Measurements from ENCODE around the gene HOXD10. TPM values are rescaled to one million over a fixed set of nuclear protein-coding genes. Genes with fewer than 3 reads are reported as not detected.
A peak's percentile ranks its signal among the peaks of the same experiment; 100 is the strongest.

The HOXD10 gene
- total RNA-seq, 2 donors from 2014 or later: not detected

GRCh38 chr2:176081837-176082524 is 34.6 kb upstream of the HOXD10 start:
- peaks cover 0 to 45% of the 10 kb centered on the region in 2 donors for H3K4me1 ChIP-seq
- no peak for TF ChIP-seq CTCF (IDR thresholded peaks at IDR 0.05)

GRCh38 chr2:176082525-176082823 is 34.1 kb upstream of the HOXD10 start:
- Histone ChIP-seq H3K36me3 (no peaks in the 10 kb centered on the region), H3K9me3 (no peaks in the 10 kb centered on the region), H3K4me1 (peaks cover 0 to 45% of the 10 kb centered on the region in 2 donors), H3K27ac (no peak overlapping the region), H3K4me3 (no peak overlapping the region), H3K27me3 (peaks cover 67 to 86% of the 10 kb centered on the region in 2 donors)
- no peak for TF ChIP-seq CTCF (IDR thresholded peaks at IDR 0.05)
- no peak for DNase-seq (ENCODE audit: low spot score)

More at GRCh38 chr2:176081837-176082524, 34.6 kb upstream of the HOXD10 start:
- peak; percentile 28 for DNase-seq (ENCODE audit: low spot score)
- H3K4me3 ChIP-seq: no peak overlapping the region
- no peak overlapping the region for H3K27ac ChIP-seq
- no peaks in the 10 kb centered on the region for H3K9me3 ChIP-seq
- H3K27me3 ChIP-seq: peaks cover 72 to 82% of the 10 kb centered on the region in 2 donors
- H3K36me3 ChIP-seq: no peaks in the 10 kb centered on the region

GRCh38 chr2:176082824-176083751 is 33.5 kb upstream of the HOXD10 start:
- H3K4me1 ChIP-seq: peaks cover 0 to 49% of the 10 kb centered on the region in 2 donors
- H3K9me3 ChIP-seq: no peaks in the 10 kb centered on the region
- DNase-seq (ENCODE audit: low spot score): no peak
- no peak overlapping the region for H3K4me3 ChIP-seq
- H3K27ac ChIP-seq: no peak overlapping the region
- TF ChIP-seq CTCF (IDR thresholded peaks at IDR 0.05): no peak
- peaks cover 65 to 88% of the 10 kb centered on the region in 2 donors for H3K27me3 ChIP-seq
- H3K36me3 ChIP-seq: no peaks in the 10 kb centered on the region

- Histone ChIP-seq H3K4me3 (no peak within 1 kb of the TSS), H3K9me3 (no peaks in the 10 kb centered on the region), H3K36me3 (no peaks in the 10 kb centered on the region), H3K27ac (no peak within 1 kb of the TSS), H3K27me3 (peaks cover 58 to 85% of the 10 kb centered on the region in 2 donors), H3K4me1 (peaks cover 0 to 54% of the 10 kb centered on the region in 2 donors)
- no peak for TF ChIP-seq CTCF (IDR thresholded peaks at IDR 0.05)
- no peak for DNase-seq (ENCODE audit: low spot score)
Observed at GRCh38 chr2:176083796-176084261, 32.7 kb upstream of the HOXD10 start, which contains the start of gene EVX2. TSS of gene EVX2 (minus strand) at chr2:176083962. CDS start at chr2:176083776, 186 bp downstream.

GRCh38 chr2:176084611-176085119 is 31.9 kb upstream of the HOXD10 start:
- Histone ChIP-seq H3K9me3 (no peaks in the 10 kb centered on the region), H3K4me1 (peaks cover 0 to 46% of the 10 kb centered on the region in 2 donors), H3K27me3 (peaks cover 53 to 85% of the 10 kb centered on the region in 2 donors), H3K4me3 (no peak overlapping the region), H3K36me3 (no peaks in the 10 kb centered on the region), H3K27ac (no peak overlapping the region)
- DNase-seq (ENCODE audit: low spot score): no peak
- TF ChIP-seq CTCF (IDR thresholded peaks at IDR 0.05): no peak

Measured in right atrium auricular region (tissue), 2 donors.